ENCODE data around the gene IRAK1.

GRCh38 chrX:154046940-154047610 is 27.4 kb upstream of the IRAK1 start:
- TF ChIP-seq CTCF (IDR thresholded peaks at IDR 0.05) (no peak), POLR2AphosphoS5 (IDR thresholded peaks at IDR 0.05; ENCODE audit: low read depth, low read length) (no peak), REST (IDR thresholded peaks at IDR 0.05; ENCODE audit: insufficient read depth in 1 of 2, low read depth in 2 of 2, low read length in 1 of 2) (no peak), TCF7L2 (IDR thresholded peaks at IDR 0.05; ENCODE audit: low read depth, low read length) (peak; percentile 40; the same call in 1 of the 2 replicates)

Measured in Panc1 (cell line).